NCI-H2196 treated with DMSO at 0.1 percent for 48 hours (cell line): ENCODE results near the gene ADI1.

Experiments used
- DNase-seq: peaks from one replicate; lab custom pipeline; 2025; ENCODE audit not compliant: unreplicated experiment; lab: John Stamatoyannopoulos, UW

The ADI1 gene, protein sequence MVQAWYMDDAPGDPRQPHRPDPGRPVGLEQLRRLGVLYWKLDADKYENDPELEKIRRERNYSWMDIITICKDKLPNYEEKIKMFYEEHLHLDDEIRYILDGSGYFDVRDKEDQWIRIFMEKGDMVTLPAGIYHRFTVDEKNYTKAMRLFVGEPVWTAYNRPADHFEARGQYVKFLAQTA

DNA sequence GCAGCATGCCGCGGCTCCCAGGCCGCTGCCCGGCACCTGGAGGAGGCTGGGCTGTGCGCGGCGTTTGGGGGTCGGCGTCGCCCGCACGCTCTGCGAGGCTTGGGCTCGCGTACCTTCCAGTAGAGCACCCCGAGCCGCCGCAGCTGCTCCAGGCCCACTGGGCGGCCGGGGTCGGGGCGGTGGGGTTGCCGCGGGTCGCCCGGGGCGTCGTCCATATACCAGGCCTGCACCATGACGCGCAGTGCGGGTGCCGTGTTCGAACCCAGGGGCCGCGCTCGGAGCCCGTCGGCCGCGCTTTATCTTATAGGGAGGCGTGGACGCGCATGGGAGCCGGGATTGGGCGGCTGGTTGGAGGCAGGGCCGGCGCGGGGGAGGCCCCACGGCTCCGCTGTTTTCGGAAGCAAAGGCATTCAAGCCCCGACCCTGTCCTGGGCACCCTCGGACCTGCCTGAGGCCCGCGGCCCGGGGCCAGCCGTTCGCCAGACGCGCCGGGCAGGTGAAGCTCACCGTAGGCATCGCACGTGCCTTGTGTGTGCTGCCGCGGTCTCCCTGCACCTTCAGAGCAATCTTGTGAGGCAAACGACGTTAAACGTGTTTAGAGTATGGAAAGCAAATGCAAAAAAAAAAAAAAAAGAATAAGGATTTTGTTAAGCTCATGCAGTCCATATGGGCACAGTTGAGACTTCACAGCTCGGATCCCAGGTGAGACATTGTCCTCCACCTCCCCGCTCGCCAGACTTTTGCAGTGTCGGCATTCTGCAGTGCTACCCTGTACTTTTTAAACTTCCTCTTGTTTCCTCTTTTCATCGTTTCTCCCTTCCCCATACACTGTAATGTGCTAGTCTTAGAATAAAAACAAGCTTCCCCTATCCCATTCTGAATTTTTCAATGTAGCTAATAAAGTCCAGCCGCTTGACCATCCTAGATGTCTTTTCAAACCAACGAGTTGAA lies at the start of gene ADI1:
Gene ADI1 (minus strand): TSS at position 277 of the 951 bp plus-strand sequence. CDS start 44 bp downstream, at position 233.
- peak; percentile 45 for DNase-seq

DNA sequence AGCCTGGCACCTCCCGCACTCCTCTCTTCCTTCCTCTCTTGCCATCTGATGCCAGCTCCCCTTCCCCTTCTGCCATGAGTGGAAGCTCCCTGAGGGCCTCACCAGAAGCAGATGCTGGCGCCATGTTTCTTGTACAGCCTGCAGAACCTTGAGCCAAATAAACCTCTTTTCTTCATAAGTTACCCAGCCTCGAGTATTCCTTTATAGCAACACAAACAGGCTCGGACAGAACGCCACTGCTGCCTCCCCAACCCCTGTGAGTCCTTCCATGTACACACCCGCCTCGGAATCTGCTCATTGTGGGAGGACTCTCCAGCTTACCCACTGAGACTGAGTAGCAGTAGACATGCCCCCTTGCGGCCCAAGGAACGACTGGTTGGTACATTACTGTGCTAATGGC lies 47.5 kb upstream of the ADI1 start:
- no peak for DNase-seq

DNA sequence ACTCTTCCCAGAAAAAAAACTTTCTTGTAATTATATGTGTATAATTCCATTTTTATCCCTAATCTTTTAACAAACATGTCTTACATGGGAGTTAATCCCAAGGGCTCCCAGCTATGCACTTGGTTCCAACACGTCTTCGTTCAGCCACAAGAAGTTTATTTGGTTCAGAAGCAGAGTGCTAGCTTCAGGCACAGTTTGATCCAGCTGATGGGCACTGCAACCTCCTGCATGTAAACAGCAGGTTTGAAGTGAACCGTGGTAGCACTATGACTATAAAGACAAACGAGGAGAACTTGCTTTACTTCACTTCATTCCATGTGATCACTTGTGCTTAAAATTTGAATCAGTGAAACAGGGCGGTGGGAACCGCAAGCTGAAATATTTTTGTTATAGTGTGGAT lies 45.8 kb upstream of the ADI1 start:
- no peak for DNase-seq

DNA sequence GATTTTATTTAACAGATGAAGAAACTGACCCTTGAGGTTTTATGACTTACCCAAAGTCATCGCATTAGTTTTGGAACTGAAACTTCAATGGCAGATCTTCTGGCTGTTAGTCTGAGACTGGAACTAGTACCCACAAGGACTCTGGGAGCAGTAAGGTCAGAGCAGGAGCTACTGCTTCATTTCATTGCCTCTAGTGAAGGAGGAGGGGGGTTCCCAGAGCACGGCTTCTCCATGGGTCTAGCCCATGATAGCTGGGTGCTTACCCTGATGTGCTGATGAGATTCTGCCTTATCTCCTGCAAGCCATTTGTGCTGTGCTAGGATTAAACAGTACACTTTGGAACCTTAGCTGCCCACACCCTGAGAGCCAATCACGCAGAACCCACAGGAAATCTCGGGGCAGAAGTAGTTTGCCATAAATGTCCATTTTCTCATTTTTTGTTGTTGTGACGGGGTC lies 44.2 kb upstream of the ADI1 start:
- no peak for DNase-seq

DNA sequence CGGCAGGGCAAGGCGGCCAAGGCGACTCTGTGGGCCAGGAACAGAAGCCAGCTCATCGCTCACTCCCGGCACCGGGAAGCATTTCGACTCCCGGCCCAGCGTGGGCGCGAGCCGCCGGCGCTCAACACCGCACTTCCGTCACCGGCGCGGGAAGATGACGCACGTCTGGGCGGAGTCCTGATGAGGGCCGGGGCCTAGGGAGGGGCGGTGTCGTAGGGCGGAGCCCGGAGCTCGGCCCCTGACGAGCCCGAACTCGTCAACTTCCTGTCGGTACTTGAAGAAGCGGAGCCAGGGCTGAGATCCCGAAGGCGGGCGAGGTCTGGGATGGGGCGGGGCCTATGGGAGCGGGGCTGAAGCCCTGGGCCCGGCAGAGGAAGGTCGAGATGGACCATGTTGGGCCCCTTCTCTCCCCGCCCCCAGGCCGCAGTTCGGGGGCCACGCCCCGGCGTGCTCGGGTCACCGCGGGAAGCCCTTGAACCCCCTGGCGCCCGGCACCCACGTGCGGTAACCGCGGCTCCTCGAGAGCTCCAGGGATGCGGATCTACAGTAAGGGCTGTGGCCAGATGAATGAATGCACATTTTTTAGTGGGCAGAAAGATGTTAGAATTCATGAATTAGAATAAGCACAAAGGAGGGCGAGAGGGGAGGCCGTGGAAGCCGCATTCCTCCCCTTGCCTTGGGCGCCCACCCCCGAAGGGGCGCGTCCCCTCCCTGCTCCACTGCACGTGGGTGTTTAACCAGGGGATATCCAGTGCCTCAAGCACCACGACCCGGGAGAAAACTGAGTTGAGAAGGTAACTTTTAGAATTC lies 39.1 kb upstream of the ADI1 start, which contains the start of gene RNASEH1:
Gene RNASEH1 (minus strand): TSS at position 129 of the 810 bp plus-strand sequence. CDS start 73 bp downstream, at position 56.
- peak; percentile 95 for DNase-seq

DNA sequence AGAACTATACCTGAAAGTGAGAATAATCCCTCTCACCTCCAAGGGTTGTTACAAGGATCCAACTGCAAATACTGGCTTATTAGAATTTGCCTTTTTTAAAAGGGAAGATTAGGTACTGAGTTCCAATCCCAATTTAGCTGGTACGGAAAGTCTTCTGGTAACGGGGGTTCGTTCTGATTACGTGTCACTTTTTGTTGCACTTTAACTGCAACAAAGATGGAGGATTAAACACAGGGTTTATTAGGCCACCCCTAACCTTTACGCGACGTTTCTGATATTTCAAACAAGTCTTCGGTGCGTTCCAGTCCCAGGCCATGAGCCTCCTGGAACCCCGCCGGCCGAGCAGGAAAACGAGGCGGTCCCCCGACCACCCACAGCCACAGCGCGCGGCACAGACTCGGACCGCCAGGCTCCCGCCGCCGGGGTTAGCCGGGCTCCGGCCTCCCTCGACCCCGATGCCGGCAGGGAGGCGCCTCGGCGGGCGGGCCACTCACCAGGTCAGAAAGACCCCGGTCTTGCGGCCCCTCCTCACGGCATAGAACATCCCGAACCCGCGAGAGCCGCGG lies 38.4 kb upstream of the ADI1 start:
- DNase-seq, result no peak

DNA sequence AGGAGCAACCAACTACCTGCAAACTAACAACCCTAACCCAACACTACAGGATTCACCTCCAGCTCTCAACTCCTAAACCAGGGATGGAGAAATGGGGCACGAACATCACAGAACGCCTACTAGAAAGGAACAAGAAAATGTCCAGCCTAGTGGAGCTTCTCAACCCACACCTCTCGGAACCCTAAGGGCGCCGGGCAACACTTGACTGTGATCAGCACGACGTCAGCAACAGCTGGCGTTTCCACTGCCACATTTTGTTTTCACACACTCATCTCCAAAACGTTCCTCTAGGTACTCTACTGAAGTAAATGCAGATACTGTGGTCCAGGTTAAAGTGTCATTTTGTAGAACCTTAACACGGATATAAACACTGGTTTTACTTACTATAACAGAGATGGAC lies 34.6 kb upstream of the ADI1 start:
- no peak for DNase-seq

DNA sequence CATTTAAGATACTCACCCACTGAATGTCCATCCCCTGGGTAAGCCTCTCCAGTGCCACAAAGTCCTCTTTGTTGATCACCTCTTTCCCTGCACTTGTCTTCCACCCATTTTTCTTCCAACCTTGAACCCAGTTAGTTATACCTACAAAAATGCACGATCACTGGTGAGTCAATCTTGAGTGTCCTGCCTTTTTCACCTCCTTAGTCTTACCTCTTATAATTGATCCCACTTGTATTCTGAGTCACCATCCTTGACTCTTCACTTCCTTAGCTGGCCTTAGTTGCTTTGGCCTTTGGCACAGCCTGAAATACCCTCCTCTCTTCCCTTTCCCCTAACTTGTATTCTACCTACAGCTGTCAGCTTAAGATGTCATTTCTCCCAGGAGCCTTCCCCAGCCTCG lies 28.6 kb upstream of the ADI1 start:
- DNase-seq, result no peak

DNA sequence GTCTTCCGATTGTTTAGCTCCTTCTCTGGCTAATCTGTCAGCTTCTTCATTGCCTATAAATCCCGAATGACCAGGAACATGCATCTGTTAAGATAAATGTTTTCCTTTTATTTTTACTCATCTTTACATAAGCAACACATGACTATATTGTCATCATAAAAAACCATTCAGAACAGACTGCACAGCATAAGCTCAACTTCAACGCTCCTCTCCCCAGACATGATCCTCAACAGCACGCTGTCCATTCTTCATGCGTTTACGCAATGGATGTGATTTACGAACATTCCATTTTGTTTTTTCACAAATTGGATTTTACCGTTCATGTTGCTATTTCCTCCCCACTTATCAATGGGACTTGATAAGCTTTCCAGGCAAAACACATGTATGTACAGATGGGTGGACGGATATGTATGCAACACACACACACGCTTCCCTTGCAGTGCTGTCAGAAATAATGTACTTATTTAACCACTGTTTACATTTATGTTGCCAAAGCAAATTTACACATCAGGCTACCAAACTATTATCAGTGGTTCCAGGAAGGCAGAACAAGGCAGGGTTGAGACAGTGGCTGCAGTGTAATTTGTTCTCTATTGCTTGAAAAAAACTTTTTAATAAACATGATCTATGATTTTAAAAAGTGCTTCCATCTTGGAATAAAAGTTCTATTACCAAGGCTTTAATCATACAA lies 26.6 kb upstream of the ADI1 start:
- DNase-seq, result no peak

DNA sequence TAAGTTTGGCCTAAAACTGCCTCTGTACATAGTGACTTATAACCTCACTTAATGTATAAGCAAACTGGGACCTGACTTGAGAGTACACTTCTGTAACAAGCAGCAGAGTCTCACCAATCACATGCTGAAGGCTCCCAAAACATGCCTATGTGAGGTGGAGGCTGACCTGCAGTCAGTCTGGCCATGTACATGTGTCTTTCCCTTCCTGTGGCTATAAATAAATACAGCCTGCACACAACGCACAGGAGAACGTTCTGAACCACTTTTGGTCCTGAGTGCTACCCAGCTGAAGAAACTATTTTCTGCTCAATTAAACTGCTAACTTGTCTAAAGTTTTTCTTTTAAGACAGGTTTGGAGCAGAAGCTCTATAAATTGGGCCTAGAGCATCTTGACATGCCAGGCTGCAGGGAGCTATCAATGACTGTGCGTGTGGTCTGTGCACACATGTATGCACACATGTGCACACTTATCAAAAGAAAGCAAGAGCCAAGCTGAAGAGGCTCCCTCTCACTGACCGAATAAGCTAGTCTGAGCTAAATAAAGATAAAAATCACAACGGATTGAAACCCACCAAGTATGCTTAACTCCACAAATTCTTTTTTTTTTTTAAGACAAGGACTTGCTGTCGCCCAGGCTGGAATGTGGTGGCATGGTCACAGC lies 23.8 kb upstream of the ADI1 start:
- DNase-seq, result no peak

DNA sequence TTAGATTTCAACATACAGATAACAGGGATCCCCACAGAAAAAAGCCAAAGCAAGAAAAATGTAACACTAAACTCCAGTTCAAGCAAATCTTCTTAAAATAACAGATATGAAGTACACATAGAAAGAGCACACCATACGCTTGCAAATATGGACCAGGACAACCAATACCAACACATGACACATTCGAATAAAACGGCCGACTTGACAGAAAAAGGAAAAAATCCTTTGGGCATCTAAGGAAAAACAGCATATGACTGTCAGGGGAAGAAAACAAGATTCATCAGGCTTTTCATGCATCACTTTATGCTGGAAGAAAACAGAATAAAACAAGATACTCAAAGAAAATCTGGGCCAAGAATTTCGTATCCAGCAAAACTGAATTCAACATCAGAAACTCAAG lies 22.8 kb upstream of the ADI1 start:
- no peak for DNase-seq

DNA sequence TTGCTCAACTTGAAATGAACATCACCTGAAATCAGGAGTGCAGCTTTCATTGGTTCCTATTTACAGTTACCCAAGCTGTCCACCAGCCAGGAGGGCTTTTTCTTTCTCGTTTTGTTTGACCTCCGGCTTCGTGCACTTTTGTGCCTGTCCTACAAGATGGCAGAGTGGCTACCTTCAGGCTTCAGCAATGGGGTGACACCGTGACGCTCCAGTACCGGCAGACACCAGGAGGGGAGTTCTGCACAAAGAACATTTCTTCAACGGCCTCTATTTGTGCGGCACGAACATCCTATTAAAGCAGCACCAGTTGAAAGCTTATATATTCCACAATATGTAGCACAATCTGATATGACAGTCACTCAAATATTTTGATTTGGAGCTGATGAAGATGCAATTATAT lies 20.5 kb upstream of the ADI1 start:
- no peak for DNase-seq

DNA sequence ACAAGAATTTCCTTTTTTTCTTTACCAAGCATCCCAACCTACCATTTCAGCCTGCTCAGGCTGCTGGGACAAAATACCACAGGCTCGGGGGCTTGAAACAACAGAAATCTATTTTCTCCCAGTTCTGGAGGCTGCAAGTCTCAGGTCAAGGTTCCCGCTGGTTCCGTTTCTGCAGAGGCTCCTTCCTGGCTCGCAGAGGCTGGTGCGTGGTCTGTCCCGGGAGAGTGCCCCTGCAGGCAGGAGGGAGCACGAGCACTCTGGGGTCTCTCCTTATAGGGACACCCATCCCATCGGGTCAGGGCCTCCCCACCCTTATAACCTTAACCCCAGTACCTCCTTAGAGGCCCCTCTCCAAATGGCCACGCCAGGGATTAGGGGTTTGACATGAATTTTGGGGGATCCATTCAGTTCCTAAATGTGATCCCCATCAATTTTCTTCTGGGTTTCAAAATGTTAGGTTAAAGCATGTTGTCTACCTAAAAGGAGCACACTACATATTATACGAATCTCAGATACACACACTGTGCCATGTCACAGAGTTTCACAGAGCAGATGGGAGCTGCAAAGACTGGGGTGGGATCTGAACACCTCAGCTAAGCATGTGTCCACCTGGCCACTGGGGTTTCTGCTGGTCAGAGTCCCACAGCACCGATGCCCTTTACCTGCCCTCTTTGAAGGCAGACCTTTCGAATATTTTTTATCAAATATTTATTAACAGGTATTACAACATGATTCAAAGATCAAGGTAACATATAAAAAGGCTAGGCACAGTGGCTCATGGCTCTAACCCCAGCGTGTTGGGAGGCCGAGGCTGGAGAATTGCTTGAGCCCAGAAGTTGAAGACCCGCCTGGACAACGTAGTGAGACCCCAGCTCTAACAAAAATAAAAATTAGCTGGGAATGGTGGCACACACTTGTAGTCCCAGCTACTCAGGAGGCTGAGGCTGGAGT lies 17.6 kb upstream of the ADI1 start:
- no peak for DNase-seq

DNA sequence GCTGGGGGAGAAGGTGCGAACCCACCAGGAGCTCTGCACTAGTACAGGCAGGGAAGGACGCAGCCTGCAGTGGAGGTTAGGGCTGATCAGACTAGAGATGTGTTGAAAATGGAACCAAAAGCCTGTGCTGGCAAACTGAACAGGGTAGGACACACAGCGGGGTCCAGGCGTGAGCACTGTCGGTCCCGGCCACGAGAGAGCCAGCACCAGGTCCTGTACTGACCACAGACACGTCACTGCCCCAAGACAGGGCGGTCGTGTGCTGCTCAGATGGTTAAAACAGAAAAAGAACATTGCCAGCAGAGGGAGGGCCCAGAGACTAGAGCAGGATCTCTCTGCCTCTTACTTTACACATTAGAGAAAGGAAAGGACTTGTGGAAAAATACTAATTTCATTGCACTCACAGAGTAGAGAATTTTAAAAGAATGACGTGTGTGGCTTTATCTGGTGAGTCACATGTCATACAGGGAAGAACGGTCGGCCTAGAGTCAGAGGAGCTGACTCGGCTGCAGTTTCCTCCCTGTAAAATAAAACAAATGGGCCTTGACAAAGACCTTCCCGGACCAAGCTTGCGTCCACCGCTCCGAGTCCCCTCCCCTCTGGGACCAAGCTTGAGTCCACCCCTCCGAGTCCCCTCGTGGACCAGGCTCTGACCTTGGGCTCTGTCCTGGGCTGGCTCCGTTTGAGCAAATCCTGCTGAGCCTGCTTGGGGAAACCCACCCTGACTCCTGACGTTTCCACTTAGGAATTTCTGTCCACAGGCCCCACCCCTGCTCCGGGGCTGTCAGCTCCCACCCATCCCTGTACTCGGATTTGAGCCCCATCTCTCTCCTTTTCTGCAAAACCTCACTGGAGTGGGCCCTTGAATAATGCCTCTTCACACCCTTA lies 16.7 kb upstream of the ADI1 start:
- DNase-seq, result no peak

DNA sequence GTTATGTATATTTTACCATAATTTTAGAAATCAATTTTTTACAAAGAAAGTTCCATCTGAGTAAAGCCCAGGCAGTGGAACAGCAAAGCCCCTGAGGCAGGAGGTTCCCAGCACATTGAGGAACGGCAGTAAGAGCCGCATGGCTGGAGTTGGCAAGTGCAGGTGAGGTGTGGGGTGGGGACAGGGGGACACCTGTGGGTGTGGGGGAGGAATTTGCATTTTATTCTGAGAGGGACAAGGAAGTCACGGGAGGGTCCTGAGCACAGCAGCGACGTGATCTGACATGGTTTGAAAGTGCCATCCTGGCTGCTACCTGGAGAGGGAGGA lies 16.1 kb upstream of the ADI1 start:
- DNase-seq, result no peak

DNA sequence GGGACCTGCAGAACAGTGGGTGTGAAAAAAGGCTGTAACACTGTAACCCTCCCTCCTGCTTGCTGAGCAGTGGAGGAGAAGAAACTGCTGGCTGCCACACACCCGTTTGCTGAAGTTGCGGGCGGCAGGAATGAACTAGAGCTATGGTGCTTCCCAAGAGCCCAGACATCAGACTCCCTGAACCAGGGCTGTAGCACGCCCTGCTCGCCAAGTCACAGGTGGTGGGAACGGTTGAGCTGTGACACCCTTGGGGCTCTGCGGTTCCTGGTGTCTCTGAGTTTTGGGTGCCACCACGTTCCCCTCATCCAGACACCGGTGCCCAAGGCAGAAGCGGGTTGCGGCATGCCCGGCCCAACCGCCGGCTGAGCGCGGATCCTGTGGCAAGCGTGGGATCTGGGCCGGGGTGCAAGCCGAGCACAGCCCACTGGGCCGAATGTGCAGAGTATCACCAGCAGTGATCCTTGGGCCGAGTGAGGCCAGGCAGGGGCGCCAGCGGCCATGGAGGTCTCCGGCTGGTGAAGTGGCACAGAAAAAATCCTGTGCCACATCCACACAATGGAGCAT lies 15.0 kb upstream of the ADI1 start:
- no peak for DNase-seq

DNA sequence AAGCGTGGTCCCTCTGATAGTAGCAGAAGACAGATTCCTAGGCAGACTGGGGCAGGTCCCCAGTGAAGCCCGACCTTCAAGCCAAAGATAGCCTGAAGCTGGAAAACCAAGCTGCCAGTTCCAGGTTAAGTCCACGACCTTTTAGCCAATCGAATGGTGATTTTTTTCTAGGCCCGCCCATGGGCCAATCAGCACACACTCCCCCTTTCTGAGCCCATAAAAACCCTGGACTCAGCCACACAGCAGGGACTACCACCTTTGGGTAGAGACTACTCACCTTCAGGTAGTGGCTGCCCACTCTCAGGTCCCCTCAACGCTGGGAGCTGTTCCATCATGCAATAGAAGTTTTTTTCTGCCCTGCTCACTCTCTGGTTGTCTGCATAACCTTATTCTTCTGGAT lies 14.5 kb upstream of the ADI1 start:
- no peak for DNase-seq

DNA sequence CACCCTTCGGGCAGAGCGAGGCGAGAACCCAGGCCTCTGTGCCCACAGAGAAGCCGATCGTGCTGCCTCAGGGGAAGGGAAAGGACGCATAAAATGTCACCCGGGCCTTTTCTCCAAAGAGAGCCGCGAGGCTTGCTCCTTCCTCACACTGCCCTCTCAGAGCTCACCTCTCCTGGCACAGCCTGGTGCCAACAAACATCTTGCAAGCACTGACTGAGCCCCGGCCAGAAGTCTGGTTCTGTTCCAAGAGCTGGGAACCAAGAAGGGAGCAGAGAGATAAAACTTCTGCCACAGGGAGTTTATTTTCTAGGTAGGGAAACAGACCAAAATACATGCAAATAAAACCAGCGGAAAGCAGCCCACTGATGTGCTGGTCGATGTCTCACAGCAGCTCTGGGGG lies 13.6 kb upstream of the ADI1 start:
- no peak for DNase-seq
